ENCODE data around the gene C4BPB.
"Not testable (repeated sequence)": the region's sequence is repeated elsewhere in the genome, so short reads cannot be mapped to it uniquely, and the experiment has no call there.

C4BPB gene, protein sequence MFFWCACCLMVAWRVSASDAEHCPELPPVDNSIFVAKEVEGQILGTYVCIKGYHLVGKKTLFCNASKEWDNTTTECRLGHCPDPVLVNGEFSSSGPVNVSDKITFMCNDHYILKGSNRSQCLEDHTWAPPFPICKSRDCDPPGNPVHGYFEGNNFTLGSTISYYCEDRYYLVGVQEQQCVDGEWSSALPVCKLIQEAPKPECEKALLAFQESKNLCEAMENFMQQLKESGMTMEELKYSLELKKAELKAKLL

DNA sequence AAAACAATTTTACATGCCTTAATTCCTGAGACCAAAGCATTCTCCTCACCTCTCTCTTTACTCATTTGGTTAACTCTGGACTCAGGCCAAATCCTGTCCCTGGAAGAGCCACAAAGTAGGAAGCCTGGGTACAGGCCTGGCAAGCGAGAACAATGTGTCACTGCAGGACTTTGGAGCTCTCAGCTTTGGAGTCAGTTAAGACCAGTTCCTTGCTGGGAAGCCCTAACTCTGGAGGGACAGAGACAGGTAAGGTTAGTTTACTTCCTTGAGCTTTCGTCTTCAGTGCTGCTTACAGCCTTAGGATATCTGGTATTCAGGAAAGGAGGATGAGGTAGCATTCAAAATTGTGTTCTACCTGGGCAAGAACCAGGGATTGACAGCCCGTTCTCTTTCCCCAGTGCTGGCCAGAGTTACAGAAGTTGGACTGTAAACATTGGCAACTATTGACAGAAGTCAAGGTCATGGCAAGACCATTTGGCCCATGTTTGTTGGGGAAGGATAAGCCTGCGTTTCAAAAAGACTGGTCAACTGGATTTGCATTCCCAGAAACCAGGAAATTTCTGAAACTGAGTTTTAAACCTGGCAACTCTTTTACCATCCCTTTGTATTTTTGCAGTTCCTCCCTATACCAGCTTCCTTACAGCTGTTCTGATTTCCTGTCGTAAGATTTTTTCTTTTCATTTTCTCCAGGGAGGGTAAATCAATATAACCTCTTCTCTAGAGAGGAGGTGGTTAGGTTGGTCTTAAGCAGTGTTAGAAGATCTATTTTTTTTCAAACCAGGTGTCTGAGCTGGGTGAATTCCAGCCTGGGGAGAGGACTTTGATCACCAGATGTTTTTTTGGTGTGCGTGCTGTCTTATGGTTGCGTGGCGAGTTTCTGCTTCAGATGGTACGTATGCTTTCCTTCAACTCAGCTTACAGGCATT is at the start of gene C4BPB:
Gene C4BPB, plus strand, starts transcription at position 160 of the 926 bp plus-strand sequence. Its CDS starts 672 bp downstream, at position 832.
- peak; percentile 16 for DNase-seq (ENCODE audit: low read depth, low spot score)

DNA sequence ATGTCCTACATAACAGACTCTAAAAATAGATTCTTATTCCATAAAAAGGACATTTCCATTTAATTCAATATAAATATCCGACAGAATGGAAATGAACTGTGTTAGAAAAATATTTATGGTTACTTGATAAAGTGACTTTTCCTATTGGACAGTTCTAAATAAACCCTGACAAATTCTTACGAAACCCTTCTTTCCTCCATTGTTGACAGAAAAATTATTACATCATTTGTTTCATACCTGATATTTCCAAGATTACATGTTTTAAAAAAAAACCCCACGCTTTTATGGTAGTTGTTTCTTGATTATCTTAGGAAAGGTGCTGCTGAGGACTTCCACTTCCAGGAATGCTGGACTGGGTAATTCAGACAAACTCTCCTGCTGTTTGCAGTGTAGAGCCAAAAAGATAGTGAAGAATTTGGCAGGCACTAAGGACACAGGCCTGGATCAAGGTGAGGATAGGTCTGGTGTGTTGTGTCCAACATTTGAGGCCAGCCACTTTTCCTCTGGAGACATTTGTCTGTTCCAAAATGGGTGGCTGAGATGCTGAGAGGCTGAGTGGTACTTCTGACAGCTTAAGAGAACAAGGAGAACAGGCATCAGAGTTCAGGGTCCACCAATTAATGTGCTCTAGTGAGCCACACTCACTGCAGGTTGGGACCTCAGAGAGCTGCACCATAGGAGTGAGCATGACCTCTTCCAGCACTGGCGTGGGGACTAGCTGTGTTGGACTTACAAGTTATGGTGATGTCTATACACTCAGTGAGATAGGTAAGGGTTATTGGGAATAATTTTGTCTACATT is 49.1 kb upstream of the C4BPB start:
- DNase-seq (ENCODE audit: low read depth, low spot score) = no peak

DNA sequence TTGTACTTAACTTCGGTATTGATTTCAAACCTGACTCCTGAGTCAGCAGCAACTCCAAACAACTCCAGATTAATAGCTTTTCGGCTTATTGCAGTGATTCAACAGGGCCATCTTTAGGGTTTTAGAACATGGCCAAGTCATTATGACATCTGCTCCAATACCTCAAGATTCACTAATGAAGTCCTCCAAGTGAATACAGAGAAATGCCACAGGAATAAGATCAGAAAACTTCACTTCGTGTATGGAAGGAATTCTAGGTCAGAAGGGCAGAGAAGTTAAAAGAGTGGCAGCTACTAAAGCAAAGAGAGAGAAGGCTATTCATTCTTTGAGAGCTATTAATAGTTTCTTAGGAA is 48.5 kb upstream of the C4BPB start:
- DNase-seq (ENCODE audit: low read depth, low spot score) = no peak

DNA sequence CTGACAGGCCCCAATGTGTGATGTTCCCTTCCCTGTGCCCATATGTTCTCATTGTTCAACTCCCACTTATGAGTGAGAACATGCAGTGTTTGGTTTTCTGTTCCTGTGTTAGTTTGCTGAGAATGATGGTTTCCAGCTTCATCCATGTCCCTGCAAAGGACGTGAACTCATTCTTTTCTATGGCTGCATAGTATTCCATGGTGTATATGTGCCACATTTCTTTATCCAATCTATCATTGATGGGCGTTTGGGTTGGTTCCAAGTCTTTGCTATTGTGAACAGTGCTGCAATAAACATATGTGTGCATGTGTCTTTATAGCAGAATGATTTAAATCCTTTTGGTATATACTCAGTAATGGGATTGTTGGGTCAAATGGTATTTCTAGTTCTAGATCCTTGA is 47.3 kb upstream of the C4BPB start:
- not testable (repeated sequence) for DNase-seq (ENCODE audit: low read depth, low spot score)

DNA sequence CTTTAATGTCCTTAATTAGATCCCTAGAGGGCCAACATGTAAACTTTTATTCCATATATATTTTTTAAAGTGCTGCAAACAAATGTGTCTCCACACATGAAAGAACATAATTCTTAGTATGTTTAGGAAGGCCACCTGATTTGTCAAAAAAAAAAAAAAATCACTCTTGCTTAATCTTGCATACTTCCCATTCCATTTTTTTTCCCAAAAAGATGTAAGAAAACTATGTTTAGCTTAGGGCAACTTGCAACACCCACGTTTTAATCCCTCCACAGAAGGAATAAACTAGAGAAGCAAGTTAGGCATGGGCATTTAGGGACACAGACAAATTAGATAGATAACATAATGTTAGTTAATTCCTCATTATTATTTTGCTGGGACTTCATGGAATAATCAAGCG is 43.2 kb upstream of the C4BPB start:
- no peak for DNase-seq (ENCODE audit: low read depth, low spot score)

DNA sequence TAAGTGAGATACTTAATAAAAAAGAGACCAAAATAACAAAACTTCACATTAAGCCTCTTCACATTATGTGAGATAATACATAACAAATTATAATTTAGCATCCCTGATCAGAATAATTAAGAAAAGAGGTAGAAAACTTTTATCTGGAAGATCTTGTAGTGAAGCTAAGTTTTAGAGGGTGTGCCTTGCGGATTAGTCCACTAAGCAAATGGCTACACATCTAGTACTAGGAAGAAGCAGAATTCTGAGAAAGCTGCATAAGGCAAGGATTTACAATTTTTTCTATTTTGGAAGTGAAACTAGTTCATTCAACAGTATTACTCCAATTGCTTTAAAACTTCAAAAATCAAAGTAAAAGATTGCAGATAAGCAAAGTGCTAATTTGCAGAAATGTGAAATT is 41.2 kb upstream of the C4BPB start:
- DNase-seq (ENCODE audit: low read depth, low spot score) = no peak

DNA sequence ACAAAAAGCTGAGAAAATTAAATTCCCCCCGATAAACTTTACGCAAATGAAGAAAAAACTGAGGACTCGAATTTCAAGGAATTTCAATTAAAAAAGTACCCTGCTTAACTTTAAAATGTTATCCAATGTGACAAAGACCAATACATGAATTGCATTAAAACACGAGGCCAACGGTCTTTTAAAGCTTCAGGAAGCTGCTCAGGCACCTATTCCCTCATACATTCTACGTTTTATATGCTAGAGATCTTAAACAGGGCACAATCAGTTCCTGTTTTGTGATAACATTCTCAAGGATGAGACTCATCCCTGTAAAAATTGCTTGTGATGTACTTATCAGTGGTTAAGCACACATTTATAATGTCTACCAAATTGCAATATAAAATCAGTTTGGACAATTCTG is 40.6 kb upstream of the C4BPB start:
- DNase-seq (ENCODE audit: low read depth, low spot score) = no peak

DNA sequence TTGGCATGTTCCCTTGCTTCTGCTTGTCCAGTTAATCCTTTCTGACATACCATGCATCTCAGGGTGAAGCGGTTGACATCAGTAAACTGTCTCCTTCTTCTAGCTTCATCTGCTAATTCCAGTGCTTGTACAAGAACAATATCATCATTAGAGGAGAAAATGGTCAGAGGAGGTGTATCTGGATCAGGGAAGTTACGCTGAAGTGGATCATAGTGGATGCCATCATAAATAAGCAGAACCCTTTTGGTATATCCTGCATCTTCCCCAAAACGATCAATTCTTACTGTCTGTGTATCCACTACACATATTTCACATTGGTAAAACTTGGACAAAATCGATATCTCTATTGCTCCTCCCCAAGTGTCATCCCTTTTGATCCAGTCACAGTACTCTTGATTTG is 39.6 kb upstream of the C4BPB start:
- no peak for DNase-seq (ENCODE audit: low read depth, low spot score)

DNA sequence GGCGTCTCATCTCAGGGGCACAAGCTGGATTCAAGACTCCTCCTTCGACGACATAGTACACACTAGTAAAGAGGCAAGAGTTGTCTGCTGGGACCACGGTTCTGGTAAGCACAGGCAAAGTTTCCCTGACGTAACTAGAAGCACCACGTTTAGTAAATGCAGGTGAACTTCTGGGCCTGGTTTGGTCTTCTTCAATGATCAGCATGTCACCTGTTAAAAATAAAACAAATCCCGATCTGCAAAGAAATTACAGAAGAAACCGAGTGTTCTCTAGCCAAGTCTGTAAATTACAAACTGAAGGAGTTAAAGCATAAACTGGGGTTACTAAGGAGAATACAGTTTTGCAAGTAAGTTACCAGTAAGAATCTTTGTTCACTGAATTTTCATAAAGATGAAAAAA is 39.1 kb upstream of the C4BPB start:
- DNase-seq (ENCODE audit: low read depth, low spot score) = no peak

DNA sequence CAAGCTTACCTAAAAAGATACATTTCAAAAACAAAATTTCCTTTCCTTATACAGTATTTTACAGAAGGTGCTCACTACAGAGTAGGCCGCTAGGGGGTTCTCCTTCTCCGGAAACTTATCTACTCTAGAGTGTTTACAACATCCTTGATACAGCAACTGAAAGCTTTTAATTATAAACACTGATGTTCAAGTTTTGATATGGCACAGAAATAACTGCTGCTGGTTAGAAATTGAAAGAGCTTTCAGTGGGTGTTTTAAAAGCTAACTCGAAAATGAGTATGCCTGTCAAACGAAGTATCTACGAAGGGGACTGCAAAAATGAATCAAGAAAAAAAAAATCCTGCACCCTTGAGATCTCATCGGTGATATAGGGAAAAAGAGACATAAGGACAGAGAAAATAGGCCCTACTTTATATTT is 38.7 kb upstream of the C4BPB start:
- peak; percentile 13 for DNase-seq (ENCODE audit: low read depth, low spot score)

DNA sequence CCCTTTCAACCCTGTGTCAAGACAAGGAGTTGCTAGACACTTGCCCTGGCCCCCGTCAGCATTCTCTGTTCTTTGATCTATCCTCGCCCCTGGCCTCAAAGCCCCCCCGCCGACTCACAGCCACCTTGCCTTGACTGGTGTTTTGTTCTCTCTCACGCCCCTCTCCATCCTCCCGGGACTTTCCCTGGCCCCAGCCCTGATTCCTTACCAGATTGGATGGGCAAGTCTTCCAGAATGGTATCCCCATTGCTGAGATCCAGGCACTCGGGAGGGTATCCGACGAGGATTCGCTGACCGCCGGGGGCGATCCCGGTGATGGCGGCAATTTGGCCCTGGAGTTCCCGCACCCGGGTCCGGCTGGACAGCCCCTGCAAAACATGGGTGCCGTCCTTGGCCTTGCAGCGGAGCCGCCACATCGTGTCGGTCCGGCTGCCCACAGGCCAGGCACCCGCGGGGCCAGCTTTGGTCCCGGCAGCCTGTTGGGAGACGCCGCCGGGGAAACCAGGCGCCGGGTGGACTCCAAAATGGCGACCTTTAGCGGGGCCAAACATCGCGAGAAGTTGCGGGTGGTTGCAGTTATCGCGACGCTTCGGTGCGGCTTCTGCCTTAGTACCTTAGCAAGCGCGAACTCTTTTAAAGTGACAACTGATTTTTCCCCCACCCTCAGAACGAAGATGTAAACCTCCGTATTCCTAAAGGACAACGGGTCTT is 38.0 kb upstream of the C4BPB start:
- peak; percentile 94 for DNase-seq (ENCODE audit: low read depth, low spot score)

DNA sequence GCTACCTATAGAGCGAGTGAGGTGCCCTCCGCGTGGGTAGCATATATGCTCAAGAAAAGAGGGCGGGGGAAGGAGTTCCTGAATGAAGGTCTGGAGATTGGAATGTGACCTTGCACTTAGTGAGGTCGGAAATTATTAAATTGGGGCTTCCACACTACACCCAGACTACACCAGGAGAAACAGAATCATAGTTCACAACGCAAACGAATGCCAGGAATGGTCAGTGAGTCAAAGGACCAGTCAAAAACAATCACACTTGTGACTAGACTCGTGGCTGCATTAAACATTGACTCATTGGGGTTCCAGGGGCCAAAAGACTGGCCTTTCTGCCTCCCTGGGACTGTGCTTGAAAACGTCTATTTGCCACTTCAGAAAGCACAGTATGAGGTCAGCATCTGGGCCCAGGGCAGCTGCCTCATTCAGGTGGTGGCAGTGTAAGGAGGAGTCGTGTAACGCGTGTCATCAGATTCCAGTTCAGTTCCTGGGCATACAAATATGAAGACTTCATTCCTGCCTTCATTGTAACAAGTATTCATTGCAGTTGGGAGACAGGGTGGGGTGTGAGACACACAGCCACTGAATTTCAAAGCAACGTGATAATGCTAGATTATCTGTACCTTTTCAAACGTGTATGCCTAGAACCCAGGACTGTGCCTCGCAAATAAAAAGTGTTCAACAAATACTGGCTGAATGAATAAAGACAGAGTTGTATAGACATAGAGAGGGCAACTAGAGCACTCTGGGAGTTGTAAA is 37.3 kb upstream of the C4BPB start, which contains the start of gene YOD1:
Gene YOD1, minus strand, starts transcription at position 18 of the 753 bp plus-strand sequence. CDS start 178 bp downstream, outside the sequence.
- no peak for DNase-seq (ENCODE audit: low read depth, low spot score)

DNA sequence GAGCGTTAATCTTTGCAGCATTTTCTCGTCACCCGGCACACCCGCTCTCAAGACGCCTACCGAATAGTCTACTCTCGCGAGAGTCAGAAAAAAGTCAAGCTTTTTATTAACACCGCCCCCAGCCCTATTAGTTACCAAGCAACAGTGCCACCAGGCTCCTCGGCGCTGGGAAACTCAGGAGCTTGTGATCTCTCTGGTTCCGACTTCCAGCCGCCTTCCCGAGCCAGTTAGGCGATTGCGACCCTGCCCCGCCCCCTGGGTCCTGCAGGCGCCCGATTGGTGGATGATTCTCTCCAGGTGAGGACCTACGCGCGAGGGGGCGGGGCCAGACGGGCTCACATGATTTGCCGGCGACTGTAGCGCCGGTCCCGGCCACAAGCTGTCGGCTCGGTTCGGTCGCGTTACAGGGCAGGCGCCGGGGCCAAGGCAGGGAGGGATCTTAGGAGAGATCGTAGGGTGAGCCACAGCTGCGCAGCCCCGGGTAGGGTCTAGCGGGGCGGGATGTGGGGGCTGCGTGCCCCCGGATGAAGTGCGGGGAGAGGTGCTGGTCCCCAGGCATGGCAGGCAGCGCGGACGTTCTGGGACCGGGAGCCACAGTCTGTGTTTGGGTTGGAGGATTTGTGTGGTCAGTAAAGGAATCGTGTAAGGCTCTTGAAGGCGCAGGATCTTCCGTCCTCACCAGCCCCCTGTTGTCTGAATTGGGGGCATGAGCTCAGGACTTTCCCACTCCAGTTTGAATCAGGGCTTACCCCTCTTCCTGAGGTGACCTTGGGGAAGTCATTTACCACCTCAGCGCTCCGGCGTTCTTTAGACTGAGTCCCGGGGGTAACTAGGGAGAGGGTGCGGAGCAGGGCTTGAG is 35.5 kb upstream of the C4BPB start, which contains the start of gene PFKFB2:
Gene PFKFB2, plus strand, starts transcription at position 365 of the 859 bp plus-strand sequence. CDS start 1,443 bp downstream, outside the sequence.
- DNase-seq (ENCODE audit: low read depth, low spot score) = peak; percentile 100

DNA sequence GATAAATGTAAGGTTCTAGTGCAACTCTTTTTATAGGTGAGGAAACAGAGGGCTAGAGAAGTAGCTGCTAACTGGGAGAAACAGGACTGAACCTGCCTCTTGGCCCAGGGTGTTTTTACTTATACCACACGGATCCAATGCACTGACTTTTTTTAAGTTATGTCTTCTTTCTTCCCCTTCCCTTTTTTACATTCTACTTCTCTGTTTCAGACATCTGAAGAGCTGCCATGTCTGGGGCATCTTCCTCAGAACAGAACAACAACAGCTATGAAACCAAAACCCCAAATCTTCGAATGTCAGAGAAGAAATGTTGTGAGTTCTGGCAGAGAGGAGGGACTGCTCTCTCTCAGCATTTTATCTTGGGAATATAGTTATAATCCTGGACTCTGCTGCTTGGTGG is 34.2 kb upstream of the C4BPB start:
- no peak for DNase-seq (ENCODE audit: low read depth, low spot score)

DNA sequence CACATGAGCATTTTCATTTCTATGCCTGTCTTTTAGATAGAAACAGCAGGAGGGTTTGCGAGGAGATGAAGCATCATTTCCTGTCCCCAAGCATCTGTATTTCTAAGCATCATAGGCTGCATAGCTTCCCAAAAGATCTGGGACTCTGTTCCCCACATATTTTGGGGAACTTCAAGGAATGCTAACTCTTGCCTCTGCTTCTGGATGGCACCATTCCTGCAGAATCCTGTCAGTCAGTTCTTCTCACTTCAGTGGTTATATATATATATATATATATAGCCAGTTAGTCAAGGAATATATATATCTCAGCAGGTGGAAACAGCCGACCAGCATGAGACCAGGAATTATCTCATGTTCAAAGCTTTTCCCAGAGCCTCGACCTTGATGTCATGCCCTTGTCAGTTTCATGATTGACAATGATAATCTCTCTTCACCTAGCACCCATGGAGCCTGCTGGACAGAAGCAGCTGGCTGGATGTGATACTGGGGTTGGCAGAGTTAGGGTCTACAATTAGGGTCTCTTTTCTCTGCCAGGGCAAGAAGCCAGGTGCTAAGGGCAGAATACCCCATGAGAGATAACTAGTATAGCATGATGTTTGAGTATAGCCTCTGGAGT is 33.2 kb upstream of the C4BPB start:
- DNase-seq (ENCODE audit: low read depth, low spot score) = no peak

DNA sequence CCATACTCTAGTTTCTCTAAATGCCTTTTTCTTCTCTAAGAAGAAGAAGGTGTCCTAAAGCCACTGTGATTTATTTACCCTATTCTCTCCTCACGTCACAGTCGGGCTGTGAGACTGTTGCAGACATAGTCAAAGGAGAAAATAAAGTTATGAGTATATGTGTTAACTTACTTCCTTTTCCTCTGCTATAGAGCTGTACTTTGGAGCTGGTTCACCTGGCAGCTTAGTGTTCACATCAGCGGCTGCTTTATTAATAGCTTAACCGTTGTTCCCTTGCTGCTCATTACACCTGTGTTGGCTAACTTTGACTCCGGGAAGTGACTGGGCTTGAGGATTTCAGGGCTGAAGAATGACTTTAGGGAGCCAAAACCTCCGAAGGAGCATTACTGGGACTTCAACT is 32.0 kb upstream of the C4BPB start:
- DNase-seq (ENCODE audit: low read depth, low spot score) = no peak

DNA sequence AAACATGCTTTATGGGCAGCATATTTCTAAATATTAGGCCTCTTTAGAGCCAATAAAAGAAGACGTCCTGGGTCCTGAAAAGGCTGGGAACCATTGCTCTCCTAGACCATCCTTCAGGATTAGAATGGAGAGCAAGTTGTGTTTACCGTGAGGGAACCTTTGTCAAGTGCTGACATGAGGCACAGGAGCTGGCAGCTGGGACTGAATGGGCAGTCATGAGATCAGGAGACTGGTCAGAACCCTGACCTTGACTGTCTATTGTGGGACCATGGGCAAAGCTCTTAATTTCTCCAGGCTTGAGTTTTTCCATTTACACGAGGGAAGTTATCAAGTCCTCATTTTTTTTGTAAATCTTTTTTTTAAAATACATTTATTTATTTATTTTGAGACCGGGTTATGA is 30.4 kb upstream of the C4BPB start:
- no peak for DNase-seq (ENCODE audit: low read depth, low spot score)

DNA sequence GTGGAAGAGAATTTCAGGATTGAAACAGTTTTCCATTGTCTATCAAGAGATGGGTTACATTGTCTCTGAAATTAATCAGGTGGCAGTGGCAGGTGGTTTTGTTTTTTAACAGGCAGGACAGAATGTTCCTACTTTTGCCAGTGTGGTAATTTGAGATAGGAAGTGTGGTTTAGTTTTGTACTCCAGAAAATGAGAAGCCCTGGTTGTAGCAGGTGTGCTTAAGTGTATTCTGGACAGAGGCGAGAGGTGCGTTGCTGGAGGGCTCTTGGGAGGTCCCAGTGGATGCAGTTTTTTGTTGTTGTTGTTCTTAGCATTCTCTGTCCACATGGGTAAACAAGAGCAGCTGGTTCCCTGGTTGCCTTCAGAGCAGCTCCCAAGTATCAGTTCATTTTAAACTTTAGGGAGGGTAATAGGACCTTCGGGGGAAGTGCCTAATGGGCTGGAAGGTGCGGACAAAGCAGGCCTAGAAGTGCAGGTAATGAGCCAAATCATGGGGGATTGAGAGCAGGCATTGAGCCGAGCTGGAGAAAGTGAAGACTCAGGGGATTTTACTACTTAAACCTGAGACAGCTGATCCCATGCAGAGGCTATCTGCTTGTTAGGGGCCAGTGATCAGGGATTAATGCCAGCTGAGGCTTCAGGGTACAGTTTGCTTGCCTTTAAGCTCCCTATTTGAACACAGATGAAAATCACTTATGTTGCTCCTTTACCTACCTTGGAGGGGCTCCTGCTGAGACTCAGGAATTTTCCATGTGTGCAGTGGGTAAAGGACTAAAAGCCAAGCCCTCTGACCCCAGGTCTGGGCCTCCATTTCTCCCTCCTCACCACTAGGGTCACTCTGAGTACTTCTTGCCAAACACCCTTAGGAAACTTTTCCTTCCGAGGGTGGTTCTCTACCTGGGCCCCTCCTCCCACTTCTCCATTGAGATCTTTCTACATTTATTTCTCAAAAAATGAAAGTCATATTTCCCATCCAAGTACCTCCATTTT is 29.5 kb upstream of the C4BPB start:
- peak; percentile 30 for DNase-seq (ENCODE audit: low read depth, low spot score)
